RPMI8226 (cell line): Measurements from ENCODE around the gene CENPX.

ENCODE experiments used
- DNase-seq: peaks from one replicate; pipeline ENCODE4 v3.0.0-alpha.2; 2015

Gene CENPX

GRCh38 chr17:82022310-82022980, at the start of gene CENPX:
Gene CENPX (minus strand): TSS chr17:82022878. CDS start chr17:82022861, 17 bp downstream.
- DNase-seq: peak; percentile 44

- no peak for DNase-seq
Measured at GRCh38 chr17:82070611-82071010, 47.9 kb upstream of the CENPX start.

- DNase-seq: peak; percentile 78
Measured at GRCh38 chr17:82065638-82066303, 43.1 kb upstream of the CENPX start, which contains the start of gene DUS1L. Gene DUS1L (minus strand): TSS chr17:82065804. CDS start chr17:82065059, 745 bp downstream.

- DNase-seq: no peak
Measured at GRCh38 chr17:82065193-82065637, 42.5 kb upstream of the CENPX start.

GRCh38 chr17:82064433-82065192, 41.9 kb upstream of the CENPX start:
- DNase-seq: peak; percentile 76

- DNase-seq: no peak
Measured at GRCh38 chr17:82063424-82064415, 41.0 kb upstream of the CENPX start.

GRCh38 chr17:82062984-82063368, 40.3 kb upstream of the CENPX start:
- no peak for DNase-seq

- DNase-seq: no peak
Measured at GRCh38 chr17:82062076-82062983, 39.7 kb upstream of the CENPX start.

GRCh38 chr17:82061047-82061925, 38.6 kb upstream of the CENPX start:
- no peak for DNase-seq

GRCh38 chr17:82060614-82061013, 37.9 kb upstream of the CENPX start:
- no peak for DNase-seq

GRCh38 chr17:82060001-82060380, 37.3 kb upstream of the CENPX start:
- DNase-seq: no peak

GRCh38 chr17:82059272-82060000, 36.8 kb upstream of the CENPX start:
- DNase-seq: no peak

GRCh38 chr17:82058855-82059249, 36.2 kb upstream of the CENPX start:
- no peak for DNase-seq

GRCh38 chr17:82058230-82058854, 35.7 kb upstream of the CENPX start:
- no peak for DNase-seq

GRCh38 chr17:82056729-82057621, 34.3 kb upstream of the CENPX start:
- DNase-seq: no peak

- no peak for DNase-seq
Measured at GRCh38 chr17:82055965-82056728, 33.5 kb upstream of the CENPX start.
